Transverse colon (tissue), 4 donors: ENCODE data around the gene POU2F2. TPM values are rescaled to one million over a fixed set of nuclear protein-coding genes. Genes with fewer than 3 reads are reported as not detected.

Source experiments
- DNase-seq: peaks from one replicate; pipeline ENCODE4 v3.0.0-alpha.2; 2019
- H3K27ac ChIP-seq, 4 donors: fragments of 200-600 bp; sonication (generic); 2 replicates each; pipeline ENCODE4 v1.5.1; 2016 to 2018; ENCODE audit warnings: inconsistent platforms in 4 of 4
- H3K27me3 ChIP-seq: fragments of 200-600 bp; sonication (generic); 2 replicates; pipeline ENCODE4 v1.5.1; 2017; ENCODE audit warnings: inconsistent platforms
- H3K36me3 ChIP-seq, 4 donors: fragments of 200-600 bp; sonication (generic); 2 replicates each; pipeline ENCODE4 v1.5.1; 2017 to 2019; ENCODE audit warnings: inconsistent platforms in 4 of 4
- H3K4me1 ChIP-seq, 4 donors: fragments of 200-600 bp; sonication (generic); 2 replicates each; pipeline ENCODE4 v1.5.1; 2017 to 2020; ENCODE audit warnings: inconsistent platforms in 4 of 4
- H3K4me3 ChIP-seq, 4 donors: fragments of 200-600 bp; sonication (generic); 1 replicate in 1 of 4; 2 replicates in 3 of 4; pipeline versions ENCODE4 v1.5.1 to v1.6.1; 2017 to 2019; ENCODE audit warnings: inconsistent platforms in 4 of 4
- H3K9me3 ChIP-seq, 2 donors: fragments of 200-600 bp; sonication (generic); 2 replicates each; pipeline ENCODE4 v1.5.1; 2017 to 2019; ENCODE audit warnings: inconsistent platforms in 2 of 2
- CTCF ChIP-seq, 5 experiments: fragments of 200-600 bp in 3 of 5; fragments of 450-650 bp in 2 of 5; sonication (generic) in 3 of 5; IDR thresholded peaks; 1 replicate in 2 of 5; 2 replicates in 3 of 5; pipeline ENCODE4 v1.5.1; 2016 to 2017; ENCODE audit warnings: antibody characterized with exemption in 5 of 5, inconsistent platforms in 3 of 5, mild to moderate bottlenecking in 2 of 5, moderate library complexity in 1 of 5
- EP300 ChIP-seq: sonication (generic); formaldehyde crosslinking; IDR thresholded peaks from one replicate; pipeline ENCODE4 v1.6.1; 2017; ENCODE audit warnings: antibody characterized with exemption, low read depth
- POLR2A ChIP-seq: fragments of 450-650 bp; IDR thresholded peaks from one replicate; pipeline ENCODE4 v1.6.1; 2016; ENCODE audit warnings: antibody characterized with exemption, mild to moderate bottlenecking, moderate library complexity
- POLR2AphosphoS5 ChIP-seq, 3 donors: sonication (generic); formaldehyde crosslinking; IDR thresholded peaks; one replicate each; pipeline ENCODE4 v1.6.1; 2016; ENCODE audit warnings: antibody characterized with exemption in 3 of 3
- WGBS, 2 donors: methylation state at CpG; one replicate each; pipeline ENCODE4 v1.1.5; 2018; ENCODE audit warnings: low coverage in 1 of 2; 5-methylcytosine and 5-hydroxymethylcytosine counted together
- in situ Hi-C, 4 donors: fragments of 200-750 bp; cut with MboI; loops; one replicate each; pipeline versions ENCODE4 v1.15.0 to v1.15.1; 2017; ENCODE audit warnings: low sequenced_read_pairs in 3 of 4, low pct_ligation_motif_present in 1 of 4, low pct_unique_long_range_greater_than_20kb in 1 of 4
- intact Hi-C: fragments of 100-400 bp; cut with DNase I; formaldehyde crosslinking; loops from one replicate; pipeline ENCODE4 v1.15.1; 2023; ENCODE audit warnings: low total_unique reads
- total RNA-seq, 4 donors: library from RNA; depleted of rRNA; stranded (reverse); fragments of >200 nt; gene quantifications; one replicate each; pipeline ENCODE4 v1.1.0, GENCODE V29; 2016

POU2F2 gene
- total RNA-seq, 4 donors from 2014 or later, result 0.96 to 7.1 (median 3.4) TPM

DNA sequence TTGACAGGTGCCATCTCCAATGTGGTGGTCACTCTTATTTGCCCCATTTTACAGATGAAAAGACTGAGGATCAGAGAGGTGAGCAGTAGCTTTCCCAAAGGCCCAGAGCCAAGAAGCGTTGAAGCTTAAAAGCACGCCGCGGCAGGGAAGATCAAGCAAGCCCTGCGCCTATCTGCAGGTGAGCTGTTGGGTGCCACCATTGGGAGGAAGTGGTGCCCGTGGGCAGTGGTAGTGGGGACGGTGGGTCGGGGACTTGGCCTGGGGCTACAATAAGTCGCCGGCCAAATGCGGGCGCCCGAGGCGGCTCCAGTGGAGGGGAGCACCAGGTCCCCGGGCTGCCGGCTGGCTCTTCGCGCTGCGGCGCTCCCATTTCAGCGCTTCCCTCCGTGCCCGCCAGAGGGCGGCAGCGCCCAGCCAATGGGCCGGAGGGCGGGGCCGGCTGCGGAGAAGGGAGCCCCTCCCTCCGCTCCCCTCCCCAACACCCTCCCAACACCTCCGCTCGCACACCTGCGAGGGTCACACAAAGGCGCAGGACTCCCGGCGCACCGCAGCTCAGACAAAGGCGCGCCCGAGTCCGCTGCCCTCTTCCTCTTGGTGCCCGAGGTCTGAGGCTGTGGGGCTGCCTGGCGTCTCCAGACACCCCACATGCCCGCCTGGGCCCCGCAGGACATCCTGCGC is 744 bp upstream of the POU2F2 start:
- TF ChIP-seq CTCF (IDR thresholded peaks at IDR 0.05) (peak; percentile 90 to 99 (median 98)), EP300 (no peak), POLR2AphosphoS5 (IDR thresholded peaks at IDR 0.05) (peak in 1 of 3 donors; percentile 33), POLR2A (peak; percentile 9)
- DNase-seq, result peak; percentile 79
- Histone ChIP-seq H3K36me3 (no peaks in the 10 kb centered on the region), H3K27me3 (peaks cover 20% of the 10 kb centered on the region), H3K27ac (peak overlapping the region in 3 of 4 donors; percentile 24 to 32 (median 27)), H3K9me3 (no peaks in the 10 kb centered on the region), H3K4me1 (peaks cover 0 to 18% (median 14%) of the 10 kb centered on the region in 4 donors), H3K4me3 (peak overlapping the region in 2 of 4 donors; percentile 17 to 31)
- in situ Hi-C loops (loop anchor here in 2 of 4 donors (10.0 kb wide), 3 partner anchors 52 to 192 kb away; partner anchors contain the start of gene MEGF8 (in 1 of the 2)), intact Hi-C loops (loop anchor here (2.0 to 10.0 kb wide), 2 partner anchors 52 to 192 kb away; partner anchors contain the start of gene MEGF8)
- 3% methylated on average over 37 of the region's 46 CpGs; no CpG with 5 or more reads in 1 of the 2 donors for WGBS, 2 donors

- H3K4me1 ChIP-seq, result peaks cover 0 to 18% (median 14%) of the 10 kb centered on the region in 4 donors
- no peak for DNase-seq
- TF ChIP-seq POLR2AphosphoS5 (IDR thresholded peaks at IDR 0.05), result no peak
- TF ChIP-seq POLR2A, result no peak
- TF ChIP-seq EP300, result no peak
- TF ChIP-seq CTCF (IDR thresholded peaks at IDR 0.05), result no peak
- intact Hi-C loops (loop anchor here (2.0 to 10.0 kb wide), 2 partner anchors 53 to 193 kb away; partner anchors contain the start of gene MEGF8), in situ Hi-C loops (loop anchor here in 2 of 4 donors (10.0 kb wide), 3 partner anchors 53 to 193 kb away; partner anchors contain the start of gene MEGF8 (in 1 of the 2))
- no peaks in the 10 kb centered on the region for H3K9me3 ChIP-seq
- WGBS, 2 donors, result 31 to 53% methylated on average over 2 to 6 of the region's 6 CpGs
- peak overlapping the region in 3 of 4 donors; percentile 8 to 31 (median 27) for H3K27ac ChIP-seq
- no peaks in the 10 kb centered on the region for H3K36me3 ChIP-seq
- peaks cover 20% of the 10 kb centered on the region for H3K27me3 ChIP-seq
- H3K4me3 ChIP-seq, result peak overlapping the region in 2 of 4 donors; percentile 17 to 31
These were observed 857 bp downstream of the POU2F2 start for GRCh38 chr19:42131149-42132029.

- H3K27ac ChIP-seq, result peak overlapping the region in 2 of 4 donors; percentile 52 to 56
These were observed 2.0 kb downstream of the POU2F2 start for GRCh38 chr19:42130254-42130573.

More at GRCh38 chr19:42130254-42130573, 2.0 kb downstream of the POU2F2 start:
- intact Hi-C loops, result loop anchor here (10.0 kb wide), 1 partner anchor 195 kb away; the partner anchor contains the start of gene MEGF8
- Histone ChIP-seq H3K4me3 (no peak overlapping the region), H3K4me1 (peaks cover 0 to 18% (median 14%) of the 10 kb centered on the region in 4 donors), H3K9me3 (no peaks in the 10 kb centered on the region), H3K36me3 (no peaks in the 10 kb centered on the region), H3K27me3 (peaks cover 20% of the 10 kb centered on the region)
- TF ChIP-seq CTCF (IDR thresholded peaks at IDR 0.05) (no peak), POLR2A (no peak), EP300 (no peak), POLR2AphosphoS5 (IDR thresholded peaks at IDR 0.05) (no peak)
- no peak for DNase-seq
- in situ Hi-C loops, result loop anchor here in 2 of 4 donors (10.0 kb wide), 3 partner anchors 55 to 195 kb away; partner anchors contain the start of gene MEGF8 (in 1 of the 2)
